ENCODE measurements around the gene ADCY10.

DNA sequence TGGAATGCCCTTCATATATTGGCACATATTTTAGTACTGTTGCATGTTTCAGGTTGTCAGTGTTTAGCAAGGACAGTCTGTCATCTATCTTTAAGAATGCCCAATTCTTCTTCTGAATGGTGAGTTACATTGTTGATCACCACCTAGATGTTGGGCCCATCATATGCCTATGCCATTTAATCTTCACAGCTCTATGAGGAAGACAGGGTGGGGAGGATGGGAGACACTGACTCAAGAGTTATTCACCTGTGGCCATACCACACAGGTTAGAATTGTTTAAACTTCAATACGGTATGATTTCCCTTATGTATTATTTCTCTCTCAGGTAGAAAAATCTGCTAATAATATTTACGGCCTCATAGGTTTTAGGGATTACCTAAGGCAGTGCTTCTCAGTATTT is 147.4 kb downstream of the ADCY10 start:
- TF ChIP-seq, protein P1, sequence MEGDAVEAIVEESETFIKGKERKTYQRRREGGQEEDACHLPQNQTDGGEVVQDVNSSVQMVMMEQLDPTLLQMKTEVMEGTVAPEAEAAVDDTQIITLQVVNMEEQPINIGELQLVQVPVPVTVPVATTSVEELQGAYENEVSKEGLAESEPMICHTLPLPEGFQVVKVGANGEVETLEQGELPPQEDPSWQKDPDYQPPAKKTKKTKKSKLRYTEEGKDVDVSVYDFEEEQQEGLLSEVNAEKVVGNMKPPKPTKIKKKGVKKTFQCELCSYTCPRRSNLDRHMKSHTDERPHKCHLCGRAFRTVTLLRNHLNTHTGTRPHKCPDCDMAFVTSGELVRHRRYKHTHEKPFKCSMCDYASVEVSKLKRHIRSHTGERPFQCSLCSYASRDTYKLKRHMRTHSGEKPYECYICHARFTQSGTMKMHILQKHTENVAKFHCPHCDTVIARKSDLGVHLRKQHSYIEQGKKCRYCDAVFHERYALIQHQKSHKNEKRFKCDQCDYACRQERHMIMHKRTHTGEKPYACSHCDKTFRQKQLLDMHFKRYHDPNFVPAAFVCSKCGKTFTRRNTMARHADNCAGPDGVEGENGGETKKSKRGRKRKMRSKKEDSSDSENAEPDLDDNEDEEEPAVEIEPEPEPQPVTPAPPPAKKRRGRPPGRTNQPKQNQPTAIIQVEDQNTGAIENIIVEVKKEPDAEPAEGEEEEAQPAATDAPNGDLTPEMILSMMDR (conservative IDR thresholded peaks at IDR 0.05 in 1 of 2, IDR thresholded peaks at IDR 0.05 in 1 of 2; ENCODE audit: low read depth in 1 of 2, low read length in 2 of 2) = no peak
- TF ChIP-seq EZH2 (IDR thresholded peaks at IDR 0.05; ENCODE audit: low read length, missing control alignments) = no peak

All from fibroblast of lung (primary cell).